HepG2 (cell line): Measurements from ENCODE around the gene BRD2. TPM values are rescaled to one million over a fixed set of nuclear protein-coding genes. Genes with fewer than 3 reads are reported as not detected.

Source experiments
- BRF2 ChIP-seq: sonication (generic); formaldehyde crosslinking; IDR thresholded peaks from 2 replicates; pipeline ENCODE4 v1.8.1; 2022; ENCODE audit warnings: mild to moderate bottlenecking, missing genetic modification reagents
- CREBL2 ChIP-seq: sonication (generic); formaldehyde crosslinking; IDR thresholded peaks from 2 replicates; pipeline ENCODE4 v1.8.1; 2023; ENCODE audit warnings: missing genetic modification reagents, mild to moderate bottlenecking, borderline replicate concordance
- FOXP1 ChIP-seq, 2 experiments: fragments of 450-650 bp in 1 of 2; IDR thresholded peaks; 2 replicates each; pipeline ENCODE4 v1.6.1; 2017 to 2018; ENCODE audit warnings: antibody characterized with exemption in 1 of 2
- KLF12 ChIP-seq: sonication (generic); formaldehyde crosslinking; IDR thresholded peaks from 2 replicates; pipeline ENCODE4 v1.4.0; 2020; ENCODE audit warnings: missing genetic modification reagents, borderline replicate concordance
- NPAS2 ChIP-seq: sonication (generic); formaldehyde crosslinking; IDR thresholded peaks from 2 replicates; pipeline ENCODE4 v1.8.0; 2022; ENCODE audit warnings: mild to moderate bottlenecking, missing genetic modification reagents, borderline replicate concordance
- NR1H2 ChIP-seq: sonication (generic); formaldehyde crosslinking; IDR thresholded peaks from 2 replicates; pipeline ENCODE4 v1.8.1; 2022; ENCODE audit warnings: low read depth, missing genetic modification reagents, borderline replicate concordance
- PCBP1 ChIP-seq: fragments of 200-400 bp; formaldehyde crosslinking; IDR thresholded peaks from 2 replicates; pipeline ENCODE4 v1.6.1; 2017; ENCODE audit warnings: mild to moderate bottlenecking, low read depth, low read length, borderline replicate concordance
- SKI ChIP-seq: fragments of 450-650 bp; IDR thresholded peaks from one replicate; pipeline ENCODE4 v1.6.1; 2018; ENCODE audit warnings: mild to moderate bottlenecking; ENCODE audit not compliant: partially characterized antibody
- STAG1 ChIP-seq: sonication (generic); formaldehyde crosslinking; IDR thresholded peaks from 2 replicates; pipeline ENCODE4 v1.4.0; 2020; ENCODE audit warnings: missing genetic modification reagents
- ZBTB14 ChIP-seq: sonication (generic); formaldehyde crosslinking; IDR thresholded peaks from 2 replicates; pipeline ENCODE4 v1.4.0; 2020; ENCODE audit warnings: missing genetic modification reagents
- ZBTB33 ChIP-seq: sonication (generic); formaldehyde crosslinking; IDR thresholded peaks from 2 replicates; pipeline ENCODE4 v1.4.0; 2020; ENCODE audit warnings: missing genetic modification reagents
- ZBTB38 ChIP-seq: sonication (generic); formaldehyde crosslinking; IDR thresholded peaks from 2 replicates; pipeline ENCODE4 v1.5.1; 2020; ENCODE audit warnings: mild to moderate bottlenecking, missing genetic modification reagents
- ZBTB42 ChIP-seq: sonication (generic); formaldehyde crosslinking; IDR thresholded peaks from 2 replicates; pipeline ENCODE4 v1.5.0; 2020; ENCODE audit warnings: mild to moderate bottlenecking, missing genetic modification reagents
- ZNF362 ChIP-seq: sonication (generic); formaldehyde crosslinking; IDR thresholded peaks from 2 replicates; pipeline ENCODE4 v1.4.0; 2020; ENCODE audit warnings: missing genetic modification reagents, mild to moderate bottlenecking, borderline replicate concordance
- ZNF382 ChIP-seq: sonication (generic); formaldehyde crosslinking; IDR thresholded peaks from 2 replicates; pipeline ENCODE4 v1.5.0; 2020; ENCODE audit warnings: missing genetic modification reagents, mild to moderate bottlenecking, borderline replicate concordance
- ZNF609 ChIP-seq: sonication (generic); formaldehyde crosslinking; IDR thresholded peaks from 2 replicates; pipeline ENCODE4 v1.4.0; 2020; ENCODE audit warnings: mild to moderate bottlenecking, missing genetic modification reagents, borderline replicate concordance
- ZNF678 ChIP-seq: sonication (generic); formaldehyde crosslinking; IDR thresholded peaks from 2 replicates; pipeline ENCODE4 v1.4.0; 2020; ENCODE audit warnings: mild to moderate bottlenecking, missing genetic modification reagents
- ZNF720 ChIP-seq: sonication (generic); formaldehyde crosslinking; IDR thresholded peaks from 2 replicates; pipeline ENCODE4 v1.4.0; 2020; ENCODE audit warnings: missing genetic modification reagents
- polyA plus RNA-seq, 8 experiments: library from polyadenylated mRNA; depleted of rRNA in 3 of 8; stranded (reverse) in 7 of 8; unstranded in 1 of 8; fragments of >200 nt; fragmentation: Illumina TruSeq in 4 of 8; extraction: Trizol in 4 of 8; gene quantifications; 2 replicates each; pipeline versions ENCODE4 v1.2.1 to v1.2.3, GENCODE V29; 2011 to 2016; ENCODE audit warnings: low read depth in 4 of 8, missing spikeins in 1 of 8, mixed read lengths in 1 of 8; ENCODE audit not compliant: insufficient read depth in 1 of 8
- total RNA-seq, 5 experiments: library from RNA; depleted of rRNA; stranded (reverse); fragments of >200 nt; fragmentation: Illumina TruSeq; extraction: Trizol; gene quantifications; 2 replicates each; pipeline ENCODE4 v1.2.3, GENCODE V29; 2016; ENCODE audit warnings: low read depth in 1 of 5

Gene BRD2
- total and polyA plus RNA-seq, 2 of the 13 experiments (the other 11 are each of a cell fraction or from before 2014, with no cell fraction given) = 143 to 202 TPM

GRCh38 chr6:32972353-32973143 is 4.2 kb downstream of the BRD2 start (continued):
- no peak for TF ChIP-seq ZBTB33
- TF ChIP-seq CREBL2 (CRISPR knock-in tag) = no peak
- no peak for TF ChIP-seq FOXP1 (IDR thresholded peaks at IDR 0.05)
- no peak for TF ChIP-seq FOXP1 (CRISPR knock-in tag; IDR thresholded peaks at IDR 0.05)
- no peak for TF ChIP-seq ZNF382 (CRISPR knock-in tag)
- TF ChIP-seq PCBP1 = no peak
- TF ChIP-seq SKI = no peak
- no peak; the same call in 1 of the 2 replicates for TF ChIP-seq ZBTB14 (CRISPR knock-in tag)
- TF ChIP-seq KLF12 (CRISPR knock-in tag) = no peak
- TF ChIP-seq STAG1 (CRISPR knock-in tag) = no peak
- TF ChIP-seq ZNF720 = no peak
- TF ChIP-seq ZBTB42 (CRISPR knock-in tag) = no peak
- no peak for TF ChIP-seq ZNF609 (CRISPR knock-in tag)
- no peak for TF ChIP-seq NR1H2 (CRISPR knock-in tag)
- no peak for TF ChIP-seq ZNF678 (CRISPR knock-in tag)
- TF ChIP-seq BRF2 (CRISPR knock-in tag) = no peak; the same call in 1 of the 2 replicates
- TF ChIP-seq NPAS2 (CRISPR knock-in tag) = no peak
- no peak for TF ChIP-seq ZNF362
- TF ChIP-seq ZBTB38 = peak; percentile 47; the same call in 1 of the 2 replicates
